HG03342 (cell line): ENCODE measurements around the gene HEMK1.

ENCODE experiments used
- ATAC-seq: cut with Tn5 transposase; IDR thresholded peaks from one replicate; pipeline ENCODE4 v1.9.1; 2021; ENCODE audit warnings: mild to moderate bottlenecking, moderate library complexity; ENCODE audit not compliant: unreplicated experiment

HEMK1 gene

GRCh38 chr3:50573566-50574443 is 4.5 kb downstream of the HEMK1 start:
- ATAC-seq: no peak

GRCh38 chr3:50574444-50574831 is 5.1 kb downstream of the HEMK1 start:
- no peak for ATAC-seq

GRCh38 chr3:50575372-50575771 is 6.0 kb downstream of the HEMK1 start:
- ATAC-seq: no peak

- ATAC-seq: no peak
These were observed 8.0 kb downstream of the HEMK1 start for GRCh38 chr3:50577348-50577747.

- ATAC-seq: no peak
These were observed 11.5 kb downstream of the HEMK1 start for GRCh38 chr3:50580683-50581458.

- no peak for ATAC-seq
These were observed 12.1 kb downstream of the HEMK1 start for GRCh38 chr3:50581459-50581842.

GRCh38 chr3:50582083-50582482 is 12.8 kb downstream of the HEMK1 start:
- ATAC-seq: no peak

GRCh38 chr3:50583897-50584296 is 14.6 kb downstream of the HEMK1 start:
- ATAC-seq: no peak

- no peak for ATAC-seq
These were observed 15.1 kb downstream of the HEMK1 start for GRCh38 chr3:50584391-50584790.

- ATAC-seq: no peak
These were observed 16.8 kb downstream of the HEMK1 start for GRCh38 chr3:50585919-50586762.

- ATAC-seq: no peak
These were observed 17.4 kb downstream of the HEMK1 start for GRCh38 chr3:50586763-50587070.

GRCh38 chr3:50587373-50587772 is 18.1 kb downstream of the HEMK1 start:
- no peak for ATAC-seq

- no peak for ATAC-seq
These were observed 18.8 kb downstream of the HEMK1 start for GRCh38 chr3:50587806-50588758.

- ATAC-seq: no peak
These were observed 19.6 kb downstream of the HEMK1 start for GRCh38 chr3:50588759-50589433.

- no peak for ATAC-seq
These were observed 21.9 kb downstream of the HEMK1 start for GRCh38 chr3:50591196-50591741.

- ATAC-seq: no peak
These were observed 23.2 kb downstream of the HEMK1 start for GRCh38 chr3:50592568-50592967.

GRCh38 chr3:50594253-50594785 is 25.0 kb downstream of the HEMK1 start:
- ATAC-seq: no peak

- no peak for ATAC-seq
These were observed 29.9 kb downstream of the HEMK1 start for GRCh38 chr3:50599115-50599715.

- ATAC-seq: no peak
These were observed 30.4 kb downstream of the HEMK1 start for GRCh38 chr3:50599716-50600118.
